GM18909 (cell line): ENCODE results near the gene YPEL5.
"Not testable (repeated sequence)": the region's sequence is repeated elsewhere in the genome, so short reads cannot be mapped to it uniquely, and the experiment has no call there.

Experiments
- ATAC-seq: cut with Tn5 transposase; IDR thresholded peaks from one replicate; pipeline ENCODE4 v1.9.1; 2021; ENCODE audit warnings: mild to moderate bottlenecking; ENCODE audit not compliant: unreplicated experiment, poor library complexity

YPEL5 gene

DNA sequence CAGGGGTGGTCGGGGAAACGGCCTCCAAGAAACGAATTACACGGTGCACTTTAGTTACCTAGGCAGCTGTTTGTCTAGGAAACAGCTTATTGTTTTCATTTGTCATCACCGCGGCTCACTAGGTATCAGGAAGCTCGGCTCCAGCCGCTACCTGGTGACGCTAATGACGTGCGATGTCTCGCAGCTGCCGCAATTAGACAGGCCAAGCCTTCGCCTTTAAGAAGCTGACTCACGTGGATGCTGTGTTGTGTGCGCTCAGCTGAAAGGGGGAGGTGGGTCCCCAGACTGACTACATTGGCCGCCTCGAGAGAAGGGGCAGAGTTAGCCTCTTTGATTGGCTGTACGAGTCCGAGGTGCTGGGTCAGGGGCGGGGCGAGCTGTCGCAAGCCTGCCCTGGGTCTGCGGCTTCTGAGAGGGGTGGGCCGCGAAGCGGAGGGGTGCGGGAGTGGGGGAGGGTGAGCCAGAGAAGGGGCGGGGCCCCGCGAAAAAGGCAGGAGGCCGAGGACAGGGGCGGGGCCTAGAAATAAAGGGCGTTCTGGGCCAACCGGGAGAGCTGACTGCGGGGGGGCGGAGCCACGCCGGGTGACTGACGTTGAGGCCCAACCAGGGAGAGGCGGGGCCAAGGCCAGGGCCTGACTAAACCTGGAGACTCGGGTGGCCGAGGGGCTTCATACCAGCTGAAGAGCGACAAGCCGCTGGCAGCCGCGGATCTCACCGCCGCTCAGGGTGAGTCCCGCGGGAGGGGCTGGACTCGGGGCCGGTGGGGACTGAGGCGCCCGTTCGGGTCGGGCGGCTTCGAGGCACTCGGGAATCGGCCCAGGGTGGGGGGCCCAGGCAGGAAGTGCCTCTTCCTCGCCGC is at the start of gene YPEL5:
TSS of gene YPEL5 (plus strand) at position 671 of the 859 bp plus-strand sequence. CDS start 9,645 bp downstream, outside the sequence.
- peak; percentile 96 for ATAC-seq

DNA sequence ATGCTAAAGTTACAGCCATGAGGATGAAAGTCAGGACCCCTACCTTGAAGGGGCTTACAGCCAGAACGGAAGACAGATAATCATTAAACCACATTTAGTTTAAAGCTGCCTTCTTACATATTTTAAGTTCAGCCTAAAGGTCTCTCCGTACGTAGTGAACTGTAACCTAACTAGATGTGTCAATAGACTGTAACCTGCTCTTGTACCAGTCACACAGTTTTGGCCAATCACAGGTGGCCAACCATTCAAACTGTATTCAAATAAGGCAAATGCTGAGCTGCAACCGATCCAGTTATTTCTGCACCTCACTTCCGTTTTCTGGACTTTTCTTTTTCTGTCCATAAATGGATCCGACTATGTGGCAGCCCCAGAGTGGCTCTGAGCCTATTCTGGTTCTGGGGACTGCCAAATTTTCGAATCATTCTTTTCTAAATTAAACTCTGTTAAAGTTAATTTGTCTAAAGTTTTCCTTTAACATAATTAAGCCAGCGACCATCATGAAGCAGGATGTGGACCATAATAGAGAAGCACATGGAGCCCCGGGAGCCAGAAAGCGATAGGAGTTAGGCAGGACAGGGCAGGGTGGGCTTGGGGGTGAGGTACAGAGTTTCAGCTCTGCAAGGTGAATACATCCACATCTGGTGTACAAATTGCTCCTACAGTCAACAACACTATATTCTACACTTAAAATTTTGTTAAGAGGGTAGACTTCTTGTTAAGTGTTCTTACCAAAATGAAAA is 48.4 kb upstream of the YPEL5 start:
- no peak for ATAC-seq

GRCh38 chr2:30099366-30099765 is 47.4 kb upstream of the YPEL5 start:
- ATAC-seq: not testable (repeated sequence)

- not testable (repeated sequence) for ATAC-seq
Observed at GRCh38 chr2:30100691-30101090, 46.1 kb upstream of the YPEL5 start.

- ATAC-seq: no peak
Observed at GRCh38 chr2:30104307-30104706, 42.5 kb upstream of the YPEL5 start.

DNA sequence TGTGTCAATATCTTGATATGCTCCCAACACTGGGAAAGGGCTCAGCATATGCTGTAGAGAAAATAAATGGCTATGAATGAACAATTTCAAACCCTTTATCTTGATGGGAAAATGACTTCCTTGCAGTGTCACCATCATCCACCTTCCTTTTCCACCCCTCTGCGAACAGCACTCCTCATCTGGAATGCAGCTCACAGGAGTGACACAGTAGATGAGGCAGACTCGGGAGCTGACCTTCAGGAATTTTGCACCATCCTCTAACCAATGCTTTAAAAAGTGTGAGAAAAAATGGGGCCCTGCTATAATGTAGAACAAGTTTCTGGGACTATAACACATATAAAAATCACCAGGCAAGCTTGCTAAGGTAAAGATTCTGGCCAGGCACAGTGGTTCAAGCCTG is 41.3 kb upstream of the YPEL5 start:
- ATAC-seq: no peak

DNA sequence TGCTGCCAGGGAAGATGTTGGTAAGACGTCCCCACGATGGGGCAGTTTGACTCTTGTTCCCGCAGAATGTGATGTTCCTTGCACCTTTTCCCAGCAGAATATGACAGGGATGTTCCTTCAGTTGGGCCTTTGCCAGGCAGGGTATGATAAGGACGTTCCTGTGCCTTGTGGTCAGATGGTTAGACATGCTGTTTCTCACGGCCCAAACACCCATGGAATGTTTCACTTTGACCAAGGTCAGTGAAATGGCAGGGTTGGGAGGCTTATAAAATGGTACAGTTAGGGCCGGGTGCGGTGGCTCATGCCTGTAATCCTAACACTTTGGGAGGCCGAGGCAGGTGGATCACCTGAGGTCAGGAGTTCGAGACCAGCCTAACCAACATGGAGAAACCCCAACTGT is 40.3 kb upstream of the YPEL5 start:
- no peak for ATAC-seq

GRCh38 chr2:30108192-30108591 is 38.6 kb upstream of the YPEL5 start:
- ATAC-seq: no peak

GRCh38 chr2:30108851-30109250 is 38.0 kb upstream of the YPEL5 start:
- no peak for ATAC-seq

DNA sequence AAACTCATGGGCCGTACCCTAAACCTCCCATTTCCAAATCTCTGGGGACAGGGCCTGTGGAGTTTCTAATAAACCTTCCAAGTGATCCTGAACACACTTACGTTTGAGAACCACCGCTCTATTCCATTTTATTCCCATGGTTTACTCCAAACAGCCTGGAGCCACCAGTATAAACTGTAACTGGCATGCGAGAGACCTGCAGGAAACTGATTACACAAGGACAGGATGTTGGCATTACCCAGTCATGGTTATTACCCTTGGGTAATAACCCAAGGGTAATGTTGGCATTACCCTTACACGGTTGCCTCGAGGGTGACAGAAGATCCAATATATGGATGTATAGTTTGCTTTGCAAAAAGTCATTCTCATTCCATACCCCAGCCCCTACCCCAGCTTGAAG is 37.0 kb upstream of the YPEL5 start:
- no peak for ATAC-seq

GRCh38 chr2:30110773-30111172 is 36.0 kb upstream of the YPEL5 start:
- ATAC-seq: no peak

- not testable (repeated sequence) for ATAC-seq
Observed at GRCh38 chr2:30111186-30111585, 35.6 kb upstream of the YPEL5 start.

- no peak for ATAC-seq
Observed at GRCh38 chr2:30112561-30112960, 34.2 kb upstream of the YPEL5 start.

DNA sequence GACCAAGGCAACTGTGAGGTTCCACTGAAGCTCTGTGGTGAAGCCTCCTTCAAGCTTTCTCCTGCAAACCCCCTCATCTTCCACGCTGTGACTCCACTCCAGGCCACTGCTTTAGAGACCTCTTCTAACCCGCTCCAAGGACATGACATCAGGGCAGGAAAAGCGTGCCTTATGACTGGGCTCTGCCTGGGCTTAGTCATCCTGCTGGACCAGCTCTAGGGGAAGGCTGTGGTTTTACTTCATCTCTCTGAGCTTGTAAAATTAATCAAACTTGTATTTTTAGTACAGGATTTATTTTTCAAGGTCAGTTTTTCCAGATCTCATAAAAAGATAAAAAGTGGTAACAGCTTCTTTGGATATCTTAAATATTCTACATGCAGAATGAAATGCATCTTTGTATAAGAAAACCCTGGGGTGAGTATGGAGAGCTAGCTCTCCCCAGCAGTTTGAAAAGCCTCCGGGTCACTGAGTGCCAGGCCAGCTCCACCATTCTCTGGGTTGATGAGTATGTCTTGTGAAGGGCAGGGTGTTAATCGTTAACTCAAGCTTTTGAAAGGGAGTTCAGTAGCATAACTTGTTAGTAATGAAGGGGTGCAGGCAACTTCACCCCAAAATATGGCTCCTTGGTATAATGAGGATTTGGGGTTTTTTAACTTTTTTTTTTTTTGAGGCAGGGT is 33.1 kb upstream of the YPEL5 start:
- ATAC-seq: no peak

- ATAC-seq: peak; percentile 59
Observed at GRCh38 chr2:30115141-30115980, 31.4 kb upstream of the YPEL5 start.

DNA sequence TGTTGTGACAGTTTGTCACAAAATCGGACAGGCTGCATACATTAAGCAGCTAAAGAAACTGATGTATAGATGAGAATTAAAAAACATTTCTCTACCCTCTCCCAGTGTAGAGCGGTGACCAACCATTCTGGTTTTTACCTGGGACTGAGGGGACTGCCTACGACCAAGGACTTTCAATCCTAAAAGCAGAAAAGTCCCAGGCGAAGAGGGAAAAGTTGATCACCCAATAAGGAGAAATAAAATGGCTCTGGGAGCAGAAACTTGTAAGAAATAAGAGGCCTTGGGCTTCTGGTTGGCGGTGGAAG is 30.9 kb upstream of the YPEL5 start:
- ATAC-seq: no peak

DNA sequence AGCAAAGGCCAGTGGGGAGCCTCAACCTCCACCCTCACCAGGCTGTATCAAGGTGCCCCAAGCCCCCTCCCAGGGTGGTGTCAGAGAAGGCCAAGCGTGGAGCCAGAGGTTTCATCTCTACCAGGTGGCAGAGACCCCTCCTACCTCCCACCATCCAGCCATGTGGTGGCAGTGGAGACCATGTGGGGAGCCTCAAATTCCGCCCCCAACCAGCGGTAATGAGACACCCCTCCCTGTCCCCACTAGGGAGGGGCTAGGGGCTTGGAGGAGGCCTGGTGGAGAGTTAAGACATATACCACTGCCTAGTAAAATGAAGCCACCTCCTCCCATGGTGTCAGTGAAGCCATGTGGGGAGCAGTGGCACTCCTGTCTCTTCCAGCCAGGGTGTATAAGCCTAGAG is 24.4 kb upstream of the YPEL5 start:
- ATAC-seq: no peak

- no peak for ATAC-seq
Observed at GRCh38 chr2:30127016-30127893, 19.6 kb upstream of the YPEL5 start.

DNA sequence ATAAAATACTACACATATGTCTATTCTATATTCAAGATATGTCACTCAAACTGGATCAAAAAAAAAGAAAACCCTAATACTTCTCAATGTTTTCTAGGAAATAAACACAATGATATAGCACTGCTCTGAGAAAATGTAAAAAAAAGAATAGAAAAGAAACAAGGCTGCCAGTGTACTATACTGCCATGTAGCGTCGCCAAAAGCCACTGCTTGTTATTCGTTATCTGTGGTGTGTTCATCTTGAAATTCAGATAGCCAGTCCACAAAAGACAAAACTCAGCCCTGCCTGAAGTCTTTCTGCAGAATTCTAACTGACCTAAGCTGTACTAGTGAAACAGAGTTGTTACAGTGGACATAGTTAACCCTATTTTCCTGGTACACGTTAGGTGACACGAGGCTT is 12.2 kb upstream of the YPEL5 start:
- no peak for ATAC-seq
